Tibial nerve (tissue), 4 donors: ENCODE results near the gene BCAS1.

Experiments
- EP300 ChIP-seq, 2 donors: sonication (generic); formaldehyde crosslinking; IDR thresholded peaks; one replicate each; pipeline ENCODE4 v1.6.1; 2017; ENCODE audit warnings: antibody characterized with exemption in 2 of 2, mild to moderate bottlenecking in 1 of 2
- POLR2A ChIP-seq, 2 donors: fragments of 450-650 bp; IDR thresholded peaks; one replicate each; pipeline ENCODE4 v1.6.1; 2017; ENCODE audit warnings: antibody characterized with exemption in 2 of 2, mild to moderate bottlenecking in 2 of 2, moderate library complexity in 2 of 2
- TF ChIP-seq, protein P1 (sequence below), 5 experiments: fragments of 200-600 bp in 3 of 5; fragments of 450-650 bp in 2 of 5; sonication (generic) in 3 of 5; IDR thresholded peaks; one replicate each; pipeline ENCODE4 v1.5.1; 2016 to 2019; ENCODE audit warnings: antibody characterized with exemption in 5 of 5, mild to moderate bottlenecking in 3 of 5, moderate library complexity in 2 of 5

DNA sequence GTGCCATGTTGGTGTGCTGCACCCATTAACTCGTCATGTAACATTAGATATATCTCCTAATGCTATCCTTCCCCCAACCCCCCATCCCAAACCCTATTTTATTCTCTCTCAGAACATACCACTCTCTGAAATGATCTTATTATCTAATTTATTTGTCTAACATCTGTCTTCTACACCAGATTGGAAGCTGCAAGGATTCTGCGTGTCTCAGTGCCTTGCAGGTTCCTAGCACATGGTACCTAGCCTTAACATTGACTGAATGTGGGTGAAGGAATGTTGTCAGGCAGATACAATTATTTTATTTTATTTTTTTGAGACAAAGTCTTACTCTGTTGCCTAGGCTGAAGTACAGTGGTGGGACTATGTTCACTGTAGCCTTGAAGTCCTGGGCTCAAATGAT, 124.9 kb downstream of the BCAS1 start:
- TF ChIP-seq EP300 (IDR thresholded peaks at IDR 0.05) (no peak), POLR2A (IDR thresholded peaks at IDR 0.05) (no peak)
- TF ChIP-seq, protein P1, sequence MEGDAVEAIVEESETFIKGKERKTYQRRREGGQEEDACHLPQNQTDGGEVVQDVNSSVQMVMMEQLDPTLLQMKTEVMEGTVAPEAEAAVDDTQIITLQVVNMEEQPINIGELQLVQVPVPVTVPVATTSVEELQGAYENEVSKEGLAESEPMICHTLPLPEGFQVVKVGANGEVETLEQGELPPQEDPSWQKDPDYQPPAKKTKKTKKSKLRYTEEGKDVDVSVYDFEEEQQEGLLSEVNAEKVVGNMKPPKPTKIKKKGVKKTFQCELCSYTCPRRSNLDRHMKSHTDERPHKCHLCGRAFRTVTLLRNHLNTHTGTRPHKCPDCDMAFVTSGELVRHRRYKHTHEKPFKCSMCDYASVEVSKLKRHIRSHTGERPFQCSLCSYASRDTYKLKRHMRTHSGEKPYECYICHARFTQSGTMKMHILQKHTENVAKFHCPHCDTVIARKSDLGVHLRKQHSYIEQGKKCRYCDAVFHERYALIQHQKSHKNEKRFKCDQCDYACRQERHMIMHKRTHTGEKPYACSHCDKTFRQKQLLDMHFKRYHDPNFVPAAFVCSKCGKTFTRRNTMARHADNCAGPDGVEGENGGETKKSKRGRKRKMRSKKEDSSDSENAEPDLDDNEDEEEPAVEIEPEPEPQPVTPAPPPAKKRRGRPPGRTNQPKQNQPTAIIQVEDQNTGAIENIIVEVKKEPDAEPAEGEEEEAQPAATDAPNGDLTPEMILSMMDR (IDR thresholded peaks at IDR 0.05): no peak
